Globus pallidus (tissue), 1 donor: Measurements from ENCODE around the gene AOAH.
"Not testable (repeated sequence)": the region's sequence is repeated elsewhere in the genome, so short reads cannot be mapped to it uniquely, and the experiment has no call there.

Experiments used
- DNase-seq: peaks from one replicate; pipeline ENCODE4 v3.0.0-alpha.2; 2015; ENCODE audit warnings: low spot score

The AOAH gene

DNA sequence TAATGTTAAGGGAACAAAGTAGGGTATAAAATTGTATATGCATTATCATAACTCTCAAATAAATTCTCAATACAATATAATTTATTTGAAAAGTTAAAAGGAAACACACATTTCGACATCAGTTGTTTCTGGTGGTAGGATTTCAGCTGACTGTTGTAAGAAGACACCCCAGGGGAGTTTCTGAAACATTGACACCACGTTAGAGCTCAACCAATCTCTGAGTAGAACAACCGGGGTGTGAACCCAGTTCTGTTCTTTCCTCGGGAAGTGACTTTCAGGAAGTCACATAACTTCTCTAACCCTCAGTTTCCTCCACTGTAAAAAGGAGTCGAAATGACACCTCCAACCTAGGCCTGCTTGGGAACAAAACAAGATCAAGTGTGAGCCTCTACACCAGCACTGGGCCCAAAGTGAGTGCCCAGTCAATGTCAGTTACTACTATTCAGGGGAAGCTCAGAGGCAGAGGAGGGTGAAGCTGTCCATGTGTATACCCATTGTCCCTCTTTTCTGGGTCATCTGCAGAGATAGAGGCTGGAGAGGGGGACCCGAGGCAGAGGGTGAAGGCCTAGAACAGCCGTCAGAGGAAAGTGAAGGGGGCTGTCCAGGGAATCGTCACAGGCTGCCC lies 67.1 kb downstream of the AOAH start:
- no peak for DNase-seq

GRCh38 chr7:36654436-36654835 lies 69.9 kb downstream of the AOAH start:
- no peak for DNase-seq

GRCh38 chr7:36653663-36654355 lies 70.5 kb downstream of the AOAH start:
- no peak for DNase-seq

GRCh38 chr7:36653008-36653662 lies 71.2 kb downstream of the AOAH start:
- no peak for DNase-seq

DNA sequence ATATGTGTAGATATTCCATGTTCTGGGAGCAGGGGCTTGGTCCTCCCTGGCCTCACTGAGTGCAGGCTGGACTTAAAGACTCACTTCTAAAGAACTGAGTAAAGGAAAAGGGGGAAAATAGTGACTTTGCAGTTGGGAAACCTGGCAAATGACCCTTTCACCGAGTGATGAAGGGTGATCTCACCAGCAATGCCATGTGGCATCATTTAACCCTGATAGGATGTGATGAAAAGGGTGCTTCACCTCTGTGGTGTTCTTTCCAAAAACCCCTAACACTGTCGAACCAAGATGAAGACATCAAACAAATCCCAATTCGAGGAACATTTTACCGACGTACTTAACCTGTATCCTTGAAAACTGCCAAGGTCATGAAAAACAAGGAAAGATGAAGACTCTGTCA lies 71.9 kb downstream of the AOAH start:
- no peak for DNase-seq

- DNase-seq = no peak
Observed at GRCh38 chr7:36651404-36651803, 72.9 kb downstream of the AOAH start.

DNA sequence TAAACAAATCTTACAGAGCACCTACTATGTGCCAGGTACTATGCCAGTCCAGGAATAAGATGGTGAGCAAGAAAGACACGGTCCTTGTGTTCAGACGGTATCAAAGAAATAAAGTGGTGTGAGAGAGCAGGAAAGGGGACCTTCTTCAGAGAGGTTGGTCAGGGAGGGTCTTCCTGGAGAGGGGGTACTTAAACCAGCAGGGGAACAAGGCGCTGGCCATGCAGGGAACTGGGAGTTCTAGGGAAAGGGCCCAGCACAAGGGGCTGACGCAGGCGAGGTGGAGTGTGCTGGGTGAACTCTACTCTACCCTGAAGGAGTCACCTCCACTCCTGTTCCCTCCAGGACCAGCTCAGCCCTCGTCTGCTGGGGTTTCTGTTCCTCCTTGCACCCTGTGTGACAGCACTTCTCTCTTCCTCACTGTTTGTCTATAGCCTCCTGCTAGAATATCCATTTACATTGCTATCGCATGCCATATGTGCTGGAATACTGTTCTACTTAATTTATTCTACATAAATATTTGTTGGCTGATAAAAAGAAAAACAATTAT lies 73.5 kb downstream of the AOAH start:
- DNase-seq = no peak

- DNase-seq = no peak
Observed at GRCh38 chr7:36650320-36650719, 74.0 kb downstream of the AOAH start.

DNA sequence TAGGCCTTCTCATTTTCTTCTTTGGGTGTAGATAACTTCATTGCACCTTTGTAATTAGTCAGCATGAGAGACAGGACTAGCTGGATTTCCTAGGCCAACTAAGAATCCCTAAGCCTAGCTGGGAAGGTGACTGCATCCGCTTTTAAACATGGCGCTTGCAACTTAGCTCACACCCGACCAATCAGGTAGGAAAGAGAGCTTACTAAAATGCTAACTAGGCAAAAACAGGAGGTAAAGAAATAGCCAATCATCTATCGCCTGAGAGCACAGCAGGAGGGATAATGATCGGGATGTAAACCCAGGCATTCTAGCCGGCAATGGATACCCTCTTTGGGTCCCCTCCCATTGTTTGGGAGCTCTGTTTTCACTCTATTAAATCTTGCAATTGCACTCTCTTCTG lies 75.0 kb downstream of the AOAH start:
- DNase-seq = not testable (repeated sequence)

- no peak for DNase-seq
Observed at GRCh38 chr7:36648441-36648840, 75.9 kb downstream of the AOAH start.

DNA sequence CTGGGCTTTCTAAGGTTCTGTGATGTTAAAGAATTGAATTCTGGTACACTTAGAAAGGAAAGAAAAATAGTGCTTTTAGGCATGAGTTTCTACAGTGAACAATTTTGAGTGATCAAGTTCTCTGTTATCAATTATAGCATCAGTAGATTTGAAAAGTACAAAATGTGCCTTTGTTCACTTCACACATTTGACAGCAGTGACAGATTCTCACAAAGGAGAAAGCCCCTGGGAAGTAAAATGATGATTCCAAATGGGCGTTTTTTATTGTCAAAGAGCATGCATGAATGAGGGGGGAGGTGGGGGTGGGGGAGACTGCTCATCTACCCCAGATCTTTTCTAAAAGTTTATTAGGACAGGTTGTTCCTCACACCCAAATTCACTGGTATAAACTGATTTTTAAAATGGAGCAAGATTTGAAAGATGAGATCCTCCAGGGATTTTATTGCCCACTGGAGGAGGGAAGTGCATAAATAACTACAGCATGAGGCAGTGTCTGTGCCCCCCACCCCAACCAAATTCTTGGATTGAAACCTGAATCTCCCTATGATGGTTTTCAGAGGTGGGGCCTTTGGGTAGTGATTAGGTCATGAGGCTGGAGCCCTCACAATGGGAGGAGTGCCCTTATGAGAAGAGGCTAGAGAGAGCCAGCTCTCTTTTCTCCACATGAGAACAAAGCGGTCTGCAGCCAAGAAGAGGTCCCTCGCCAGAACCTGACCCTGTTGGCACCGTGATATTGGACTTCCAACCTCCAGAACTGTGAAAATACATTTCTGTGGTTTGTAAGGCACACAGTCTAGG lies 79.5 kb downstream of the AOAH start:
- DNase-seq = no peak

GRCh38 chr7:36642414-36642813 lies 81.9 kb downstream of the AOAH start:
- DNase-seq = no peak

- DNase-seq = no peak
Observed at GRCh38 chr7:36642010-36642409, 82.3 kb downstream of the AOAH start.

GRCh38 chr7:36640682-36641081 lies 83.6 kb downstream of the AOAH start:
- DNase-seq = no peak

GRCh38 chr7:36639826-36640225 lies 84.5 kb downstream of the AOAH start:
- no peak for DNase-seq

DNA sequence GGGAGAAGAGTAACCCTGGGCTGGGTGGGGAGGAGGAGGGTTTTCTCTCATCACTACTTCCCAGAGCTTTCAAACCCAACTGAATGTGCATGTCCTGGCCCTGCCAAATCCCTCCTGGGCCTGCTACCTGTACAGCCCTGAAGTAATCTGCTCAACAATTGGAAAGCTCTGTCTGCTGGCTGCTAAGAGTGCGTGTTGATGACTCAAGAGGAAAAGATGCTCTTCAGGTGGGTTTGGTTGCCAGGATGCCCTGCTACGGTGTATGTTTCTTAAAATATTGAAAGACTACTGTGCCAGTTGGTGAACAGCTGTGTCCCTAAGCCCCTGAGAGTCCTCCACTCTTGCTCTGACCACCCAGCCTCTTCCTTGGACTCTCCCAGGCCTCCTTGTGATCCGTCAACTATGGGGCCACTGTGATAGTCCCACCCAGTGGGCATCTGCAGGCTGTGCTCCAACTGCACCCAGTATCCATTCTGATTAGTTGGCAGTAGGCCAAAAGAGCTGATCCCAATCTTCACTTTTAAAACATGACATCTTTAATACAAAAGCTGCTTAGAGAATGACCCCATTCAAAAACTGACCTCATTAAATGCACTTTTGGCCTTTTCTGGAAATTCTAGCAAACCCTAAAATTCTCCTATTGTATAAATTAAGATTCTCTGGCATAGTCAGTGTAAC lies 85.6 kb downstream of the AOAH start:
- DNase-seq = no peak

- no peak for DNase-seq
Observed at GRCh38 chr7:36638140-36638539, 86.2 kb downstream of the AOAH start.

DNA sequence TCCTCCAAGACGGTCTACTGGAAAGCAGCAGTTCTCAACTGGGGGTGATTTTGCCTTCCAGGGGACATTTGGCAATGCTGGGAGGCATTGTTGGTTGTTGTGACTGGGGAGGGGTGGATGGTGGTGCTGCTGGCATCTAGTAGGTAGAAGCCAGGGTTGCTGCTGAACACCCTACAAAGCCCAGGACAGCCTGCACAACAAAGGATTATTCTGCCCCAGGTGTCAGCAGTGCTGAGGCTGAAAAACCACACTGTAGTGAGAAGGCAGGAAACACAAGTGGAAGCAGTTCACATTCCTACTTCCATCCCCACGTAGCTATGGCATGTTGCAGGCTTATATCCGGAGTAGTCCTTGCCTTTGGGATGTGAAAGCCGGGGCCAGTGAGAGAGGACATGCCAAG lies 86.9 kb downstream of the AOAH start:
- DNase-seq = no peak

DNA sequence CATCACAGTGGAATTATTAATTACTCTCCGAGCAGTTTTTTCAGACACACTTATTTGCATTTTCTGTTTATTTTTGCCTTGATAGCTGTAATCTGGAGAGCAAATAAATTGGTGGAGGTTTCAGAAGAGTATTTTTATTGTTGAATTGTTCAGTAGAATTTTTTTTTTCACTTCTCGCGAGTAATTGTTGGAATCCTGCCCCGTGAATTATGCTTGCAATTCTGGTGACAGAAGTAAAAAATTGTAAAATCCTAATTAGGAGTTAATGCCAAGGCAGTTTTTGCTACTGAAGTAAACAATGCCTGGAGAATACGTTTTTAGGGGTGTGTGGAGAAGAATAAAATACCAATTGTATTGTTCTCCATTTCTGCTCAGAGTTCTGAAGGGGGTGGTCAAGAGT lies 88.2 kb downstream of the AOAH start:
- no peak for DNase-seq

- DNase-seq = no peak
Observed at GRCh38 chr7:36635091-36635490, 89.2 kb downstream of the AOAH start.

DNA sequence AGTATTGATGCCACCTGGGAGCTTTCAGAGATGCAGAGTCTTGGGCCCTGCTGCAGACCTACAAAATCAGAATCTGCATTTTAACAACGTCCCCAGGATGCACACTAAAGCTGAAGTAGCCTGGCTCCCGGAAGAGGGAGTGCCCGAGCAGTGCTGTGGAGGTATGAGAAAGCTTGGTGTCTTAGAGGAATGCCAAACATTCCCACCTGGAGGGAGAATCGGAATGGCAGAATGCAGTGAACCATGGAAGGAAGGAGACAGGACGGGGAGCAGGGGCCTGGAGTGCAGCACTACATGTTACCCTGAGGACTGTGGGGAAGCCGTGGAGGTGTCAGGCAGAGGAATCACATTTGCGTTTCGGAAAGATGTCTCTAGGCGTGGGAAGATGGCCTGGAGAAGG lies 90.9 kb downstream of the AOAH start:
- no peak for DNase-seq

- no peak for DNase-seq
Observed at GRCh38 chr7:36630112-36630650, 94.1 kb downstream of the AOAH start.
